Nephron (organoid): ENCODE results near the gene NCAPD2.
"Not testable (repeated sequence)": the region's sequence is repeated elsewhere in the genome, so short reads cannot be mapped to it uniquely, and the experiment has no call there.

Source experiments
- H3K27ac Mint-ChIP-seq, 3 experiments: 2 replicates each; pipeline ENCODE4 v1.8.0; 2020; ENCODE audit warnings: mixed read lengths in 3 of 3, mild to moderate bottlenecking in 2 of 3, moderate library complexity in 1 of 3
- H3K27me3 Mint-ChIP-seq: 2 replicates; pipeline ENCODE4 v1.8.0; 2021; ENCODE audit warnings: low read depth, mild to moderate bottlenecking, moderate library complexity, mixed read lengths
- H3K36me3 Mint-ChIP-seq: 2 replicates; pipeline ENCODE4 v1.8.0; 2020; ENCODE audit warnings: low read depth, mixed read lengths
- H3K4me1 Mint-ChIP-seq: 2 replicates; pipeline ENCODE4 v1.8.0; 2020; ENCODE audit warnings: mixed read lengths
- H3K4me3 Mint-ChIP-seq, 3 experiments: 2 replicates each; pipeline ENCODE4 v1.8.0; 2020; ENCODE audit warnings: mild to moderate bottlenecking in 3 of 3, mixed read lengths in 3 of 3, moderate library complexity in 2 of 3
- H3K9me3 Mint-ChIP-seq: 2 replicates; pipeline ENCODE4 v1.8.0; 2020; ENCODE audit warnings: mixed read lengths
- CTCF ChIP-seq, 3 experiments: fragments of 200-600 bp; sonication (generic); IDR thresholded peaks; one replicate each; pipeline ENCODE4 v1.5.0; 2021; ENCODE audit warnings: antibody characterized with exemption in 3 of 3; ENCODE audit not compliant: unreplicated experiment in 3 of 3

The NCAPD2 gene

GRCh38 chr12:6535697-6535946, 41.7 kb downstream of the NCAPD2 start:
- Mint-ChIP-seq H3K4me3 (peak overlapping the region; percentile 88 to 95 (median 93)), H3K27me3 (no peaks in the 10 kb centered on the region), H3K27ac (peak overlapping the region; percentile 33 to 99 (median 89)), H3K4me1 (peaks cover 52% of the 10 kb centered on the region), H3K9me3 (no peaks in the 10 kb centered on the region), H3K36me3 (peaks cover 41% of the 10 kb centered on the region)
- no peak for TF ChIP-seq CTCF (IDR thresholded peaks at IDR 0.05; ENCODE audit: unreplicated experiment in 3 of 3)

- Mint-ChIP-seq H3K4me1 (peaks cover 52% of the 10 kb centered on the region), H3K4me3 (peak overlapping the region; percentile 88 to 95 (median 93)), H3K36me3 (peaks cover 35% of the 10 kb centered on the region), H3K9me3 (no peaks in the 10 kb centered on the region), H3K27ac (peak overlapping the region; percentile 33 to 99 (median 89)), H3K27me3 (no peaks in the 10 kb centered on the region)
- no peak for TF ChIP-seq CTCF (IDR thresholded peaks at IDR 0.05; ENCODE audit: unreplicated experiment in 3 of 3)
Observed at GRCh38 chr12:6535960-6536847, 42.3 kb downstream of the NCAPD2 start.

- H3K27ac Mint-ChIP-seq = peak overlapping the region; percentile 18 to 42 (median 19)
- peak overlapping the region; percentile 88 to 95 (median 89) for H3K4me3 Mint-ChIP-seq
- H3K4me1 Mint-ChIP-seq = peaks cover 55% of the 10 kb centered on the region
- no peak for TF ChIP-seq CTCF (IDR thresholded peaks at IDR 0.05; ENCODE audit: unreplicated experiment in 3 of 3)
- no peaks in the 10 kb centered on the region for H3K9me3 Mint-ChIP-seq
- H3K36me3 Mint-ChIP-seq = peaks cover 30% of the 10 kb centered on the region
- no peaks in the 10 kb centered on the region for H3K27me3 Mint-ChIP-seq
Observed at GRCh38 chr12:6536894-6537579, 43.1 kb downstream of the NCAPD2 start.

- peak overlapping the region; percentile 83 to 89 (median 88) for H3K4me3 Mint-ChIP-seq
- H3K27ac Mint-ChIP-seq = peak overlapping the region; percentile 84 to 89 (median 86)
- H3K36me3 Mint-ChIP-seq = peaks cover 37% of the 10 kb centered on the region
- H3K27me3 Mint-ChIP-seq, H3K9me3 Mint-ChIP-seq: not testable (repeated sequence)
- peak; percentile 75 to 85 (median 81) for TF ChIP-seq CTCF (IDR thresholded peaks at IDR 0.05; ENCODE audit: unreplicated experiment in 3 of 3)
- H3K4me1 Mint-ChIP-seq = peaks cover 55% of the 10 kb centered on the region
Observed at GRCh38 chr12:6537580-6538419, 43.9 kb downstream of the NCAPD2 start.

GRCh38 chr12:6538420-6539313, 44.8 kb downstream of the NCAPD2 start:
- no peaks in the 10 kb centered on the region for H3K9me3 Mint-ChIP-seq
- H3K4me3 Mint-ChIP-seq = peak overlapping the region in 1 of 3 experiments; percentile 21
- H3K36me3 Mint-ChIP-seq = peaks cover 41% of the 10 kb centered on the region
- TF ChIP-seq CTCF (IDR thresholded peaks at IDR 0.05; ENCODE audit: unreplicated experiment in 3 of 3) = no peak
- peak overlapping the region in 2 of 3 experiments; percentile 41 to 90 for H3K27ac Mint-ChIP-seq
- peaks cover 48% of the 10 kb centered on the region for H3K4me1 Mint-ChIP-seq
- H3K27me3 Mint-ChIP-seq = no peaks in the 10 kb centered on the region
